HG03354 (cell line): ENCODE measurements around the gene MTR.
"Not testable (repeated sequence)": the region's sequence is repeated elsewhere in the genome, so short reads cannot be mapped to it uniquely, and the experiment has no call there.

Experiments
- ATAC-seq: cut with Tn5 transposase; IDR thresholded peaks from one replicate; pipeline ENCODE4 v1.9.1; 2021; ENCODE audit warnings: mild to moderate bottlenecking; ENCODE audit not compliant: unreplicated experiment, poor library complexity, severe bottlenecking

MTR gene

DNA sequence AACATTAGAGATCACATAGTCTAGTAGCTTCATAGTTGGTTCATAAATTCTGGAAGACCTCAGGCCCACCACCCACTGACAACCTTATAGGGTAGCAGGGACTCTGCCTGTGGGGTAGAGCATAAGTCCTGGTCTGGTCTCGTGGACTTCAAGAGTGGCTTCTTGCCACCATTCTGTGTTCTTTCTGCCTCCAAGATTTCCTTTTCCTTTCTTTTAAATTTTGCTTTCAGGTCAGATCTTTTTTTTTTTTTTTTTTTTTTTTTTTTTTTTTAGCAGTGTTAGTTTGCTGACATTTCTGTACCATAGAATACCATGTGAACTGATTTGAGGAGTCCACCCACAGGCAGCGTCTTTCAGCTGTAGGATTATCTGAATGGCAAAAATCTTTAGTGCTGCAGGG lies 28.5 kb downstream of the MTR start:
- no peak for ATAC-seq

GRCh38 chr1:236829085-236829484 lies 34.0 kb downstream of the MTR start:
- ATAC-seq, result no peak

GRCh38 chr1:236830116-236830515 lies 35.0 kb downstream of the MTR start:
- no peak for ATAC-seq

GRCh38 chr1:236830560-236830959 lies 35.5 kb downstream of the MTR start:
- ATAC-seq, result no peak

DNA sequence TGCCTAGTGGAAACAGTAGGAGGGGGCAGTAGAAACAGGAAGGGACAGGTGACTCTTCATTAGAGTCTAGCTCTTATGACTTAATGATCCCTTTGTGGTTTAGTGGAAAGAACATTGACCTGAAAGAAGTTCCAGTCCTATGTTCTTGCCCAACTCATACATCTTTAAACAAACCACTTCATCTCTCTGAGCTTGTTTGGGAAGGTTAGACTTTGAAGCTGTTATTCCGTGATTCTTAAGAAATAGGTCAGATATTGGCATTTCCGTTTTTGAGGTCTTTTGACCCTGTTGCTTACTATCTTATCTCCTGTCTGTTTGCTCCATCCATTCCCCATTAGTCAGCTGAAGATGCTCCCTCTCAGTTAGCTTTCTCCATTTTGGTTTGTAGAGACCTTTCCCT lies 38.5 kb downstream of the MTR start:
- no peak for ATAC-seq

DNA sequence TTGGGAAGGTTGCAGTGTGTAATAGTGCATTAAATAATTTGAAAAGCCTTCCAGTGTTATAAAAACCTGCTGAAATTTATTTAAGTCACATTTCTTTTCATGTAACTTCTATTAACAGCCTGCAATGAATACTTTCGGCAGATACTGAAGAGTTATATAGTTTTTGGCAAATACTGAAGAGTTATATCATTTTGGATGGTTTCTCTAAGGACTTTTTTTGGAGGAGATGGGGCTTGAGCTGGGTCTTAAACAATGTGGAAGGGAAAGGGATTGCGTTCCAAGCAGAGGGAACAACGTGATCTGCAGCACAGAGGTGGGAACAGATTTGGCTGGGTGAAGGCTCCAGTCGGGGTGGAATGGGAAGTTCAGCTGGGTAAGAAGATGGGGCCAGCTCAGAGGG lies 39.8 kb downstream of the MTR start:
- ATAC-seq, result no peak

GRCh38 chr1:236835491-236835890 lies 40.4 kb downstream of the MTR start:
- no peak for ATAC-seq

GRCh38 chr1:236836157-236836556 lies 41.1 kb downstream of the MTR start:
- no peak for ATAC-seq

DNA sequence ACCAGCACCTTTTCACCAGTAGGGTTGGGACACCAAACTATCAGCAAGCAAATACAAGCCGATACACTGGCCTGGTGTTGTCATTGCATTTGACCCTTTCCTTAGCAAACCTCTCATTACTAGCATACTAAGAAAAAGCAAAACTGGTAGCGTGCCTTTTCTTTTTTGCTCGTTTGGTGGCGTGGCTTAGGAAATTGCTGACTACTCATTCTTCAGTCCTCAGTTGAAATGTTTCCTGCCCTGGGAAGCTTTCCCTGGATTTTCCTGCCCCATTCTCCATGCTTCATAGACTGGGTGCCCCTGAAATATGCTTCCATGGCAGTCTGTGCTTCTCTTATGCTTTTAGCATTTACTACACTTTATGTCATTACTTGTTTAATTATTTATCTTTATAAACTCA lies 42.0 kb downstream of the MTR start:
- no peak for ATAC-seq

- no peak for ATAC-seq
Observed at GRCh38 chr1:236837897-236838296, 42.8 kb downstream of the MTR start.

DNA sequence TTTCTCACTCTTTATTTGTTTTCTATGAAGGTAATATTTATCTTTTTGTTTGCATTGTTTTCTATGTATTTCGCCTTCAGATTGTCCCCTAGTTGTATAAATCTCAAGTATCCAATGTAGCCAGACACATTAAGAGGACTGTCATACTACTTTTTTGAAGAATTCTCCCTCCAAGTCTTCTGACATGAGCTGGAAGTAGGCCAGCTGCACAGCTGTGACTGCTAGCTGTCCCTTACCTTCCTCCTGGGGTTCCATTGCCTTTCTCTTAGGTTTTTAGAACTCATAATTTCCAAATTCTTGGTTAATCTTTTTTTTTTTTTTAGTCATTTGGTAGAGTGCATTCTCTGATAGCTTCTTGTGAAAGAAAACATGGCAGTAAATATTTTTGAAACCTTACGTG lies 46.2 kb downstream of the MTR start:
- ATAC-seq, result no peak

GRCh38 chr1:236844499-236845271 lies 49.6 kb downstream of the MTR start:
- ATAC-seq, result no peak

GRCh38 chr1:236845830-236846229 lies 50.7 kb downstream of the MTR start:
- no peak for ATAC-seq

- no peak for ATAC-seq
Observed at GRCh38 chr1:236848274-236848923, 53.3 kb downstream of the MTR start.

DNA sequence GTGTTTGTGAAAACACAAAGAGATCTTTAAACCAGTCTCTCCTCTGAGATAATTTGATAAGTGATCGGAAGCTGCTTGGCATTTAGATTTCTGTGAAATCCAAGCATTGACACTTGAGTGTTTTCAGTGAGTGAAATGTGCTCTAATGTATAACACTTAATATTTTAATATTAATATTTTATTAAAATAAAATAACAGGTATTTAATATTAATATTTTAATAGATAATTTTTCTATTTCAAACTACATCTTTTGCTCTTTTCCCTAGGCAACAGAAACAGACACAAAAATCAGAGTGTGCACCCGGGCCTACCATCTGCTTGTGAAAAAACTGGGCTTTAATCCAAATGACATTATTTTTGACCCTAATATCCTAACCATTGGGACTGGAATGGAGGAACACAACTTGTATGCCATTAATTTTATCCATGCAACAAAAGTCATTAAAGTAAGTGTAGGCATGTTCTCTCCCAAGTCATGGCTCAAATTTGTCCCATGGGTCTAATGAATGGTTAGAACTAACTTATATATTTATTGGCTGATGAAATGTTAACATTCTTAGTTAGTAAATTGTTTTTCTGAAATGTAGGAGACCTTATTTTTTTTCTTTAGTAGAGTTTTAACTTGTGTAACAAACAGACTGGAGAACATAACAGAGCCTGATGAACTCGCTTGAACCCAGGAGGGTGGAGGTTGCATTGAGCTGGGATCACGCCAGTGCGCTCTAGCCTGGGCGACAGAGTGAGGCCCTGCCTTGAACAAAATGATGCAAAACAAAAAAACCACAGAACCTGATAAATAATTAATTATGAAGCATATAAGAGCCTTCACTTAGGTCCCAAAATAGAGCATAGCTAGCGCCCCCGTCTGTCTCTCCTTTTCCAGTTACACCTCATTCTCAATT lies 55.2 kb downstream of the MTR start:
- ATAC-seq, result no peak

GRCh38 chr1:236851871-236852270 lies 56.8 kb downstream of the MTR start:
- no peak for ATAC-seq

- no peak for ATAC-seq
Observed at GRCh38 chr1:236853921-236854604, 59.0 kb downstream of the MTR start.

- ATAC-seq, result no peak
Observed at GRCh38 chr1:236854605-236854983, 59.5 kb downstream of the MTR start.

DNA sequence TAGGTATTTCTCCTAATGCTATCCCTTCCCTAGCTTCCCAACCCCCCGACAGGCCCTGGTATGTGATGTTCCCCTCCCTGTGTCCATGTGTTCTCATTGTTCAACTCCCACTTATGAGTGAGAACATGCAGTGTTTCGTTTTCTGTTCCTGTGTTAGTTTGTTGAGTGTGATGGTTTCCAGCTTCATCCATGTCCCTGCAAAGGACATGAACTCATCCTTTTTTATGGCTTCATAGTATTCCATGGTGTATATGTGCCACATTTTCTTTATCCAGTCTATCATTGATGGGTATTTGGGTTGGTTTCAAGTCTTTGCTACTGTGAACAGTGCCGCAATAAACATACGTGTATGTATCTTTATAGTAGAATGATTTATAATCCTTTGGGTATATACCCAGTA lies 61.6 kb downstream of the MTR start:
- ATAC-seq, result not testable (repeated sequence)

GRCh38 chr1:236858165-236858564 lies 63.1 kb downstream of the MTR start:
- no peak for ATAC-seq
